OCI-LY3 (cell line): ENCODE data around the gene GFM1.

ENCODE experiments used
- H2AFZ ChIP-seq: fragments of 200-600, 300-600 bp; shearing (Covaris generic); 2 replicates; pipeline ENCODE4 v1.6.0; 2014; ENCODE audit warnings: antibody characterized with exemption, low read depth, low read length
- H3K27ac ChIP-seq: fragments of 200-600, 300-600 bp; sonication (generic); 2 replicates; pipeline ENCODE4 v1.5.1; 2014; ENCODE audit warnings: mild to moderate bottlenecking, low read length, moderate library complexity, mixed read lengths
- H3K27me3 ChIP-seq: fragments of 200-600, 300-600 bp; sonication (generic); 2 replicates; pipeline ENCODE4 v1.6.1; 2014; ENCODE audit warnings: low read depth, low read length, mixed read lengths
- H3K36me3 ChIP-seq: fragments of 200-600, 300-600 bp; sonication (generic); replicated peaks from 2 replicates; pipeline ENCODE3; 2014; ENCODE audit warnings: low read depth, low read length, mixed read lengths
- H3K4me1 ChIP-seq: fragments of 300-600, 200-600 bp; sonication (generic); 2 replicates; pipeline ENCODE4 v1.6.1; 2014; ENCODE audit warnings: low read length, mixed read lengths
- H3K4me2 ChIP-seq: fragments of 200-600, 300-600 bp; sonication (generic); 2 replicates; pipeline ENCODE4 v1.6.1; 2014; ENCODE audit warnings: low read length, mixed read lengths
- H3K4me3 ChIP-seq: fragments of 300-600, 200-600 bp; sonication (generic); 2 replicates; pipeline ENCODE4 v1.5.1; 2014; ENCODE audit warnings: antibody characterized with exemption, mild to moderate bottlenecking, low read length, moderate library complexity
- H3K79me2 ChIP-seq: fragments of 300-600, 200-600 bp; shearing (Covaris generic); 2 replicates; pipeline ENCODE4 v1.6.1; 2014; ENCODE audit warnings: mild to moderate bottlenecking, low read length, mixed read lengths
- H3K9ac ChIP-seq: fragments of 300-600, 200-600 bp; shearing (Covaris generic); 2 replicates; pipeline ENCODE4 v1.6.0; 2014; ENCODE audit warnings: mild to moderate bottlenecking, low read length, moderate library complexity
- H3K9me3 ChIP-seq: fragments of 200-600, 300-600 bp; shearing (Covaris generic); 2 replicates; pipeline ENCODE4 v1.6.1; 2014; ENCODE audit warnings: low read length, mixed read lengths; ENCODE audit not compliant: insufficient read depth
- H4K20me1 ChIP-seq: fragments of 200-600, 300-600 bp; sonication (generic); 2 replicates; pipeline ENCODE4 v1.6.1; 2016; ENCODE audit warnings: low read length, mixed read lengths; ENCODE audit not compliant: insufficient read depth
- EZH2phosphoT487 ChIP-seq: fragments of 200-600 bp; shearing (Covaris generic); IDR thresholded peaks from 2 replicates; pipeline ENCODE4 v1.6.1; 2018; ENCODE audit warnings: antibody characterized with exemption, mixed run types, low read depth
- TF ChIP-seq, protein P1 (sequence below): fragments of 200-600, 300-600 bp; sonication (generic); IDR thresholded peaks from 2 replicates; pipeline ENCODE4 v1.5.1; 2014; ENCODE audit warnings: antibody characterized with exemption, low read length, low read depth

Gene GFM1

DNA sequence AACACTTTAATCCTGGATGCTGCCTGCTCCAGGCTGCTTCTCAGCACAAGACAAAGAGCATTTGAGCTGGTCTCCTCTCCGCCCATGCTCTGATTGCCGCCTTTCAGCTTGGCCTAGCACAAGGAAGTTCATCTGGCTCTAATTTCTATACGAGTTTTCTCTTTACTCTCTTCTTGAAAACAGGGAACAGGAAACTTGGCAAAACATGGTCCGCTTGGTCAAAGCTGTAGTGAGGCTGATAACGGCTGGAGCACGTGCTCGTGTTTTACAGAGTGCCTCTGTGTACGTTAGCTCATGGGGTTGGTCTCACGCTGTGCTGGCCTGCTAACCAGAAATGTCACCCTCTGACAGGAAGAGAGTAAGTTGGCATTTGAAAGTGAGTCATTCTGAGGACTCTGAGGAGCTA is 68.8 kb downstream of the GFM1 start:
- Histone ChIP-seq H3K9ac (no peak overlapping the region), H4K20me1 (no peaks in the 10 kb centered on the region), H3K4me1 (peaks cover 9% of the 10 kb centered on the region)

DNA sequence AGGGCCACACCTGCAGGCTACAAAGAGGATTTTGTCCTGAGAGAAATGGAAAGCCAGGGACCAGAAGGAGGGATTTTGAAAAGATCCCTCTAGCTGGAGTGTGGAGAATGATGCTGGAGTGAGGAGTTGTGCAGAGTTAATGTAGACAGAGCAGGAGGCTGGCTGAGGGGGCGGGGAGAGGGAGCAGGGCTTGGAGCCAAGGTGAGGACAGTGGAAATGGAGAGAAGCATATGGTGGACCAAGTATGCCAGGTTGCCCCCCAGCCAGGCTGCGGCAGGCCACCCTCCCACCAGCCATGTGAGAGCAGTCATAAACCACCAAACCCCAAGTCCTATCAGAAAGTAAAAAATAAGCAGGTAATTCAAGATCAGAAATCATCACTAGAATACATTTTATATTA is 73.2 kb downstream of the GFM1 start:
- Histone ChIP-seq H3K36me3 (peaks cover 10% of the 10 kb centered on the region), H3K4me3 (no peak overlapping the region), H4K20me1 (no peaks in the 10 kb centered on the region), H3K4me1 (peaks cover under 1% of the 10 kb centered on the region; the same call in 1 of the 2 replicates), H2AFZ (no peak overlapping the region), H3K27ac (no peak overlapping the region), H3K9me3 (no peaks in the 10 kb centered on the region), H3K9ac (no peak overlapping the region), H3K4me2 (no peak overlapping the region), H3K27me3 (no peaks in the 10 kb centered on the region), H3K79me2 (no peaks in the 10 kb centered on the region)
- TF ChIP-seq EZH2phosphoT487: no peak
- TF ChIP-seq, protein P1, sequence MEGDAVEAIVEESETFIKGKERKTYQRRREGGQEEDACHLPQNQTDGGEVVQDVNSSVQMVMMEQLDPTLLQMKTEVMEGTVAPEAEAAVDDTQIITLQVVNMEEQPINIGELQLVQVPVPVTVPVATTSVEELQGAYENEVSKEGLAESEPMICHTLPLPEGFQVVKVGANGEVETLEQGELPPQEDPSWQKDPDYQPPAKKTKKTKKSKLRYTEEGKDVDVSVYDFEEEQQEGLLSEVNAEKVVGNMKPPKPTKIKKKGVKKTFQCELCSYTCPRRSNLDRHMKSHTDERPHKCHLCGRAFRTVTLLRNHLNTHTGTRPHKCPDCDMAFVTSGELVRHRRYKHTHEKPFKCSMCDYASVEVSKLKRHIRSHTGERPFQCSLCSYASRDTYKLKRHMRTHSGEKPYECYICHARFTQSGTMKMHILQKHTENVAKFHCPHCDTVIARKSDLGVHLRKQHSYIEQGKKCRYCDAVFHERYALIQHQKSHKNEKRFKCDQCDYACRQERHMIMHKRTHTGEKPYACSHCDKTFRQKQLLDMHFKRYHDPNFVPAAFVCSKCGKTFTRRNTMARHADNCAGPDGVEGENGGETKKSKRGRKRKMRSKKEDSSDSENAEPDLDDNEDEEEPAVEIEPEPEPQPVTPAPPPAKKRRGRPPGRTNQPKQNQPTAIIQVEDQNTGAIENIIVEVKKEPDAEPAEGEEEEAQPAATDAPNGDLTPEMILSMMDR: no peak

More for the DNA sequence above, 68.8 kb downstream of the GFM1 start:
- H3K79me2 ChIP-seq: no peaks in the 10 kb centered on the region
- H3K9me3 ChIP-seq: no peaks in the 10 kb centered on the region
- no peak overlapping the region for H3K27ac ChIP-seq
- H3K36me3 ChIP-seq: peaks cover 23% of the 10 kb centered on the region
- H3K27me3 ChIP-seq: no peaks in the 10 kb centered on the region
- TF ChIP-seq, protein P1: no peak
- no peak for TF ChIP-seq EZH2phosphoT487
- no peak overlapping the region for H2AFZ ChIP-seq
- no peak overlapping the region for H3K4me2 ChIP-seq
- H3K4me3 ChIP-seq: no peak overlapping the region

GRCh38 chr3:158718490-158719170 is 74.3 kb downstream of the GFM1 start:
- no peaks in the 10 kb centered on the region for H3K9me3 ChIP-seq
- no peaks in the 10 kb centered on the region for H3K4me1 ChIP-seq
- no peak overlapping the region for H3K27ac ChIP-seq
- H3K36me3 ChIP-seq: peaks cover 5% of the 10 kb centered on the region
- no peak overlapping the region for H3K9ac ChIP-seq
- H3K4me2 ChIP-seq: no peak overlapping the region
- H2AFZ ChIP-seq: no peak overlapping the region
- H3K27me3 ChIP-seq: no peaks in the 10 kb centered on the region
- H4K20me1 ChIP-seq: no peaks in the 10 kb centered on the region
- H3K79me2 ChIP-seq: no peaks in the 10 kb centered on the region
- no peak overlapping the region for H3K4me3 ChIP-seq
- TF ChIP-seq EZH2phosphoT487: no peak
- TF ChIP-seq, protein P1: no peak

DNA sequence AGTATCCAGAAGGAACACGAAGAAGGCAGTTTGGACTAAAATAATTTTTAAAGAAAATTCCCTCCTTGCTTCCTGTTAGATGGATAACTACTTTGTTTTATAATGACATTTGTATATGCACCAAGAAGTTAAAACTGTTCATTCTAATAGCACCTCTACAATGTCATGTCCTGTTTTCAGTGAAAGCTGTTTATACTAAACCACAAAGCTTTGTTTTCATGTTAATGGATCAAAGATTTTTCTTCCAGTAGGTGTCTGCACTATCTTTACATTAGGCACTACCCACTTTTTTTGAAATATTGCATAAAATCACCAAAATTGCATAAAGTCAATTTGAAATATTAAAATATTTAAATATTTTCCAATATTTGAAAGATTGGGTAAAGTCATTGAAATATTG is 77.8 kb downstream of the GFM1 start:
- Histone ChIP-seq H3K9ac (no peak overlapping the region), H4K20me1 (no peaks in the 10 kb centered on the region), H3K4me1 (no peaks in the 10 kb centered on the region), H3K9me3 (no peaks in the 10 kb centered on the region), H2AFZ (no peak overlapping the region), H3K79me2 (no peaks in the 10 kb centered on the region), H3K27me3 (no peaks in the 10 kb centered on the region), H3K36me3 (peaks cover 5% of the 10 kb centered on the region), H3K4me3 (no peak overlapping the region), H3K27ac (no peak overlapping the region), H3K4me2 (no peak overlapping the region)
- no peak for TF ChIP-seq EZH2phosphoT487
- TF ChIP-seq, protein P1: no peak
